SW480 (cell line): ENCODE data around the gene RTN4R.
"Not testable (repeated sequence)": the region's sequence is repeated elsewhere in the genome, so short reads cannot be mapped to it uniquely, and the experiment has no call there.

Experiments
- DNase-seq: peaks from one replicate; pipeline ENCODE4 v3.0.0-alpha.2; 2016; ENCODE audit warnings: low spot score

Gene RTN4R

DNA sequence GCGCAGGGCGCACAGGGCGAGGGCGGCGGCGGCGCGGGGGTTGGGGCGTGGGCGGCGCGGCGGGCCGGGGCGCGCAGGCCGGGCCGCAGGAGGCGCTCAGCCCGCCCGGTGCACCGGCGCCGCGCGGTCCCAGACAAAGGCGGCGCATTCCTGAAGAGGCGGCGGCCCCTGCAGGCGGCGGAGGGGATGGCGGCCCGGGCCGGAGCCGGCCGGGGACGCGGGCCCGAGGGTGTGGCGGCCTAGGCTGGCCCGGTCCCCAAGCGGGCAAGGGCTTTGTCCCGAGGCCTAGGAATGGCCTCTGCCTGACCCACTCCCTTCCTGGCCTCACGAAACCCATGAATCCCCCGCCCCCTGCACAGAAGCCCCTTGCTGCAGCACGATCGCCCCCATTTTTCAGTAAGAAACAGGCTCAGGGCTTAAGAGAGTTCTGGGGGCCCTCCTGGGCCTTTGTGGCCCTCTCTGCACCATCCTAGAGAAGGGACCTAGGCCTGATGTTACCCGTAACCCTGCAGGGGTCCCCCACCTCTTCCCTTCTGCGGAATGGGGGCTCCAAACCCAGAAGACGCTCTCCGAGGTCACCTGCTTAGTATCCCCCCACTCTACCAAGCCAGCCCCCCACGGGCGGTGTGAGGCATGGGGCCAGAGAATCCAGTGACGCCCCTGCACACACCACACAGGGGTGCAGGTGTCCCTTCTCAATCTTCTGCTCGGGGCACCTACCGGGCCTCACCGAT is at the start of gene RTN4R:
Gene RTN4R, minus strand, starts transcription at position 40 of the 734 bp plus-strand sequence. CDS start 226 bp downstream, outside the sequence.
- peak; percentile 53 for DNase-seq

DNA sequence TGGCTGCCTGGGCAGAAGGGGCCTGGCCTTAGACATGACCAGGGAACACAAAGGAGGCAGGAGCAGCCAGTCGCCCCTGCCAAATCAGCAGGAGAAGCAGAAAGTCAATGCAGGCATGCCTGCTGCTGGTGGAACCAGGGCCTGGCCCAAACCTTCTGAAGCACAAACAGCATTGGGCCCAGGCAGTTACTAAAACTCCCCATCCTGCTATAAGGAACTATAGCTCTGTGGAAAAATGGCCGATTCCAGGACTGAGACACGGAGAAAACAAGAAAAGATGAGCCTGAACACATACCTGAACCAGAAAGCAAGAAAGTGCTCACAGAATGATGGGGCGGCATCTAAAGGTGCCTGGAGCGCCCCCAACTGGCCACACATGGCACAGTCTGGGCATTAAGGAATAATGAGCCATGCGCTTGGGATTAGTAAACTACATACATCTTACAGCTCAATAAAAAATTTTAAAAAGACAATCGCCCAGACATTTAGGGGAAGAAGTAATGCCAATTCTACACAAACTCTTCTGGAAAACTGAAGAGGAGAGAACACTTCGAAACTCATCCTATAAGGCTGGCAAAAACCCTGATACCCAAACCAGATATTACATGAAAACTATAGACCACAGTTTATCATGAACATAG is 49.4 kb upstream of the RTN4R start:
- DNase-seq = not testable (repeated sequence)

DNA sequence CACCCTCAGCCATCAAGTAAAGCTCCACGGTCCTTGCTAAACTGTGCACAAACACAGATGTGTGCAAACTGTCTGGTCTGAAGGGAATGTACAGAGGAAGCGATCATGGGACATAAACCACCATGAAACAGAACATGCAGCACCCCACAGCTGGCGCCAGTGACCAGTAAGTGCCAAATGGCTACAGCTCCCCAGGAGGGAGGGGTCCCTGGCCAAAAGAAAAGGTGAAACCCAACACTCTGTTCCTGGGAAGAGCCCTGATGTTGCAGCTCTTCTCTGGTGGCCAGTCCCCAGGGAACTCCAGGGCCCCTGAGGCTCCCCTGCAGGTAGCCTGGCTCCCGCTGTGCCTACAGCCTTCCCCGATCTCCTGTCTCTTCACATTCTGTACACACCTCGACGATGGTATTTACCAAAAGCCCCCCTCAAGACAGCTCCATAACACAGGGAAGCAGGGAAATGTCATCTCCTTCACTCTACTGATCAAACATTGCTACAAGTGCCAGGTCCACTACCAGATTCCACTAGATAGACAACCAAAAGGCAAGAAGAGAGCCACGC is 48.8 kb upstream of the RTN4R start:
- DNase-seq = no peak

DNA sequence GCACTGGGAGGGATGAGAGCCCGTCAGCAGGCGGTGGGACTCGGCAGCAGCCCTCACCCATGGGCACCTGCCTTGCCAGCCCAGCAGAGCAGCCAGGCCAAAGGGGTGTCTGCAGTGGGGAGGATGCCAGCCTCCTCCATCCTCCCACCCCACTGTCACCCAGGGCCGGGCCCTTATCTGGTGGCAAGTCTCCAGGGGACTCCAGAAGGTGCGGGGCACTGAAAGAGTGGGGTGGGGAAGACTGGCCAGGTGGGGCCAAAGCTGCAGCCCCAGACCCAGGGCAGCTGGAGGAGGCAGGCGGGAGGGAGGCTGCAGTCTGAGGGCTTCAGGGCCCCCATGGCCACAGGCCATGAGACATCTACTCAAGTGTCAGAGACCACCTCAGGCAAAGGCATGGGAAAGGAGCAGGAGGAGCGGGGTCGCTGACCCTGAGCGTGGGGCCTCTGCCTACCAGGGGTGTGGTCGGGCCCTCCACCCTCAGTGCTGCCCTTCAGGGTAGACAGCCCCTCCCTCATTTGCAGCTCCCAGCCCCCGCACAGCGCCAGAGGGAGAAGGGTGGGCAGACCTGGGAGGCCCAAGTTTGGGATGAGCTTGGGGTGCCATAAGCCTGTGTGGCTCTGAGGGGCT is 48.2 kb upstream of the RTN4R start:
- DNase-seq = no peak

DNA sequence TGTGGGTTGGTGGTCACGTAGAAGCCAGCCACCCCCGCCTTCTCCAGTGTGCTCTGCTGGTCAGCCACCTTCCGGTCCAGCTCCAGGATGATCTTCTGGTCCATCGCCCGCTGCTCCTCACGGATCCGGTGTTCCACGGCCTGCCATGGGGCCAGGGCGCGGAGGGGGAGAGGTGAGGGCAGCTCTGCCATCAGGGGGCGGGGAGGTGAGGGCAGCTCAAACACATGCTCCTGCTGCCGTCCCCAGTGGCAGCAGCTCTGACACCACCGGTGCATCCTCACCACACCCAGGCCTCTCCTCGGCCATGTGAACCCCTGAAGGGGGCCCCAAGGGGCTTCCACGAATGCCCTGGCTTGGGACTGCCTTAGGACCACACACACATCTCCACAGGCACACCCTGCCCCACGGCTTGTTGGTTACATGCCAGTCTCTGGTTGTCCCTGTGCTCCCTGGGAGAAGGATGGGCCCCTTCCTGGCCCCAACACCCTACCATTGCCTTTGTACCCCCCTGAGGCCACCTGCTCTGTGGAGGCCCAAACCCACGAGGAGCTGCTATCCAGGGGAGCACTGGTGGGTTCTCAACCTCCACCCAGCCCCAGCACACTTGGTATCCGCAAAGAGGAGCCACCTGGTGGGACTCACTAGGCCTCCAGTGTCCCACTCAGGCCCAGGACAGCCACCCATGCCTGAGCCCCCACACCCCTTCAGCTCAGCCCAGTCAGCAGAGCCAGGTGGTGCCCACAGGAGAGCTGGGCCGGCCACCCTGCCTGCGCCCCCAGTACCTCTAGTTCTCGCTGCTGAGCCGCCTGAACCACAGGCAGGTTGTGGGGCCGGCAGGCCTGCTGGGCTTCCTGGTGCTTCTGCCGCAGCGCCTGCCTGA is 47.5 kb upstream of the RTN4R start:
- DNase-seq = no peak

DNA sequence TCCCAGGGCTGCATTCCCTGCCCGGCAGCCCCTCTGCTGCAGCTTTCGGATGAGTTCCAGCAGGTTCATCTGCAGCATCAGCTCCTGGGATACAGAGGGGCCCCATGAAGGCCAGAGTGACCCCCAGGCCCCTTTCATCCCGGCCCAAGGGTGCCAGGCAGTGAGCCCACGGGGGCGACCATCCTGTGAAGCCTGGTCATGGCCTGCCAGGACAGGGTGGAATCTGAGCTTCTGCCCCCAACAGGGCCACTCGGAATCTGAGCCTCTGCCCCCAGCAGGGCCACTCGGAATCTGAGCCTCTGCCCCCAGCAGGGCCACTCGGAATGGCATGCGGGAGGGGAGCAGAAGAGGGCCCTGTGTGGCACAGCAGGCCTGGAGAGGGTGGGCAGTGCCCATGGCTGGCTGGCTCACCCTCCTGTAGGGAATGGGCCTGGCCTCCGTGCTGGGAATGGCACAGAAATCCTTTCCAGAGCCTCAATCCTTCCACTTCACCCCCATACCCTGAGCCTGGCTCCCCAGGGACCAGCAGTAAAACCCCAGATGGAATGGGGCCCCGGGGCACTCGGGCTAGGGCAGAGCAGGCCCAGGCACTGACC is 46.7 kb upstream of the RTN4R start:
- not testable (repeated sequence) for DNase-seq

DNA sequence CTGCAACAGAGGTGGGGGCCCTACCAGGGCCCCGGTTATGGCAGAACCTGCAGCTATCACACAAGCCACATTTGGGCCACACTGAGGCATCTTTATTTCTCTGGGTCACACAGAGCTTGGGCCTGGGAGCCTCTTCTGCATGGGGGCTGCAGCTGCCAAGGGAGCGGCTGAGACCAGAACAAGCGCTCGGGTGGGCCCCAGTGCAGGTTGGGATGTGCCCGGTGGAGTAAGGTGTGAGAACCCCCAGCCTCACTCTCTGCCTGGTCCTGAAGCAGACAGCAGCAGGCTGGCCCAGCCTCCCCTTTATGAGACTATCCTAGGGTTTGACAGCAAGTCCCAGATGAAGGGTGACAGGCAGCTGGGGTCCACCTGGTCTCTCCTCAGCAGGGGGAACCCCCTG is 46.1 kb upstream of the RTN4R start:
- DNase-seq = not testable (repeated sequence)

DNA sequence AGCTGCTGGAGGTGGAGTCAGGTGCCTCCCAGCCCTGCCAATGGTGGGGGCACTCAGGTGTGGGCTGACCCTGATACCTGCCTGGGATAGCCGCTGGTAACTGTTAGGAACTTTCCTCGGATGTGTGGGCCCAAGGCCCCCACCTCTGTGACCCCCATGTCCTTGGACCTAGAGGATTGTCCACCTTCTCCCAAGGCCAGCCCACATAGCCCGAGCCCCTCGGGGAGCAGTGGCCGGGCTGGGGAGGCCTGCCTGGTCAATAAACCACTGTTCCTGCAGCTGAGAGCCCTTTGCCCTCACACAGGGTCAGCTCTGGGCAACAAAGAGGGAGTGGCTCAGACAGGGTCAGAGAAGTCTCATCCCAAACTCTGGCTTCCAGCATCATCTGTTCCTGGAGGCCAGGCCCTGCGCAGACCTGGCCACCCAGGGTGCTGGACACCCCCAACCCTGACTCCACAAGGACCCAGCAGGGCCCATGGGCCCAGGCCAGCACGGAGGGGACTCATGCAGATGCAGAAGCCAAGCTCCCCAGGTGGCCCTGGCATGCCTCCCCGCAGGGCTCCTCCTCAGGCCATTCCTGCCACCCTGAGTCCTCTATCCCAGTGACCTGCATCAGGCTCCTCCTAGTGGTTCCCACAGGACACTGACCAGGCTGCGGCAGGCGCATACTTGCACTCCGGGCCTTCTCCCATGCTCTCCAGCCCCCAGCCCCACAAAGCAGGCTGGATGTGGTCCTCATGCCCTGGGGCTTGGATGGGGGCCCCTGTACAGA is 45.4 kb upstream of the RTN4R start:
- DNase-seq = not testable (repeated sequence)

DNA sequence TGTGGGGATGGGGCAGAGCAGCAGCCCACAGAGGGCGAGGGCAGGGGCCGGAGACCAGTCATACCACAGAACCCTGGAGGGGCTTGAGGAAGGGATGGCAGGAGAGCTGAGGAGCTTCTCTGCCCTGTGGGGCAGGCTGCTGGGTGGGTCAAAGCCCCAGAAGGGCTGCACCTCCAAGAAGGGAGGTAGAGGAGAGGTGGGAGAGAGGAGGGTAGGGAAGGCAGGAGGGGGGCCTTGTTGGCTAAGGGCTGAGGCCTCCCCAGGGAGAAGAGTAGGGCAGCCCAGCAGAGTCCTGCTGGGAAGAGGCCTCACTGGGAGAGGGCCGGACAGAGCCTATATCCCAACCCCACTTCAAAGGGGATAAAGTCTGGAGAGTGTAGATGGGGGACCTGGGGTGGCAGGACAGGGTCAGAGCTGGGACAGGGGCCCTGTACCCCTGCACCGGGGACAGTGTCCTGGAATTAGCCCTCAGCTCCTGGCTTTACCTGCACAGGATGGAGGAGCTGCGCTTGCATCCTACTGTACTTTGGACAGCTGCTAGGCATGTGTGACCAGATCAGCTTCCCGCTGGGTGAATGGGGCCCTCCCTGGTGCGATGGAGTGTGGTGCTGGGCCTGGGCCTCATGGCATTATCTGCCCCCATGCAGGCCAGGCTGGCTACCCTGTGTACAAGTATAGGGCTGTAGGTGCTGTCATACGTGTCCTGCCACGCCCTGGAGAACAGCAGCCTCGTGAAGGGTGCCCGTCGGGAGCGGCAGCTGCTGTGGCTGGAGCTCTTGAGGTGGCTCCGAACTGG is 44.5 kb upstream of the RTN4R start:
- no peak for DNase-seq

DNA sequence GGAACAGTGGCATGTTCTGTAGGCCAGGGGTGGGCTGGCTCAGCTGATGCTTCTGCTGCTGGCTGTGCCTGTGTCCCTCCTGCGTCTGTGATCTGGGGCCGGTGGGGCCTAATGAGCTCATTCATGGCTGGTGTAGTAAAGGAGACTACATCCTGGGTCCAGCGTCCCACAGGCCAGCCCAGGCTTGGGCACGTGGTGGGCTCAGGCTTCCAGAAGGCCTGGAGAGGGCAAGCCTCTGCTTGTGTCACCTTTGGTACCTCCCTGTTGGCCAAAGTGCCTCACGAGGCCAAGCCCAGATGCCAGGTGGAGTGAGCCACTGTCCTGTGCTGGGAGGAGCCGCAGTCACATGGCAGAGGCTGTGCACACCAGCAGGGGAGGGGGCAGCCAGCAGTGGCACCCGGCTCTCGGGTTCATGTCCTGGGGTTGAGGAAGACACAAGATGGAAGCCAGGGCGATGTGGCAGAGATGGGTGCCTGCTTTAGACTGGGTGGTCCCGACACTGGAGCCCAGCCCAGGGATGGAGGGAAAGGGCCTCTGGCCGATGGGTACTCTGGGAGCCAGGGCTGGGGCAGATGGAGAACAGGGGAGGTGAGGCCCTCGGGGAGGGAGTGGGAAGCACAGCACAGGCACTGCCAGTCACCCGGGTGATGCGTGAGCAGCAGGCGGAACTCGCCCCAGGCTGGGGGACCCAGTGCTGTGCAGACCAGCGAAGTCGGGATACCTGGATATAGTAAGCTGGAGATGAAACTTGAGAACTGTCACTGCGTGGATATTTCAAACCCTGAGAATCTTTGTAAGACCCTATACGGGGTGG is 43.3 kb upstream of the RTN4R start:
- DNase-seq = not testable (repeated sequence)

DNA sequence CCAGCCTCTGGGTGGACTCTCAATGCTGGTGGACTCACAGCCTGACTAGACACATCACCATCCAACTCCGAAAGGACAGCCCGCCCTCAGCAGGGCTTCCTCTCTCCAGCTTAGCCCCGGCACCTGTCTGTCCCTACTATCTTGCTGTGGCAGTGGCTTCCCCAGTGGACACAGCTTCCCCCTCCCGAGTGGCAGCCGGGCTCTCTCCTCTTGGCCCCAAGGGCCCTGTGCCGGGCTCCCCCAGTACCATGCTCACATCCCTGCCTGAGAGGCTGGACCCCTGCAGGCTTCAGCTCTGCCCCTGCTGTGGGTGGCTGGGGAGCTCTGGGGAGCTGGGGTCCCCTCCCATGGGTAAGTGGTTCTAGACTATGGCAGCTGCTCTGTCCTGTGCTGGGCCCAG is 42.7 kb upstream of the RTN4R start:
- not testable (repeated sequence) for DNase-seq

DNA sequence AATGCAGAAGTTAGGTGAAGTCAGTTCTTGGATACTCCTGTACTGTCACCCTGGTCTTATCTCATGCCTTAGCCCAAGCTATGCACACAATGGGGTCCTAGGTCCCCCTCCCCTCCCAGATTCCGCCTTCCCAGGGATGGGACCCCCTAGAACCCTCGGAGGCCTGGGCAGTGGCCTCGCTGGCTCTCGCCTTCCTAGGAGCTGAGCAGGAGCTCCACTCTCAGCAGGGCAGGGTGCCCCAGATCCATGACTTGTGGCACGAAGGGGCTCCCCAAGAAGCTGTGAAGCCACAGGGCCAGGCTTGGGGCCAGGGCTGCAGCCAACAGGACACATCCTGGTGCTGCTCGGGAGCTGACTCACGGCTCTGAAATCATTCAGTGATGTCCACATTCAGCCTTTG is 42.1 kb upstream of the RTN4R start:
- DNase-seq = not testable (repeated sequence)

DNA sequence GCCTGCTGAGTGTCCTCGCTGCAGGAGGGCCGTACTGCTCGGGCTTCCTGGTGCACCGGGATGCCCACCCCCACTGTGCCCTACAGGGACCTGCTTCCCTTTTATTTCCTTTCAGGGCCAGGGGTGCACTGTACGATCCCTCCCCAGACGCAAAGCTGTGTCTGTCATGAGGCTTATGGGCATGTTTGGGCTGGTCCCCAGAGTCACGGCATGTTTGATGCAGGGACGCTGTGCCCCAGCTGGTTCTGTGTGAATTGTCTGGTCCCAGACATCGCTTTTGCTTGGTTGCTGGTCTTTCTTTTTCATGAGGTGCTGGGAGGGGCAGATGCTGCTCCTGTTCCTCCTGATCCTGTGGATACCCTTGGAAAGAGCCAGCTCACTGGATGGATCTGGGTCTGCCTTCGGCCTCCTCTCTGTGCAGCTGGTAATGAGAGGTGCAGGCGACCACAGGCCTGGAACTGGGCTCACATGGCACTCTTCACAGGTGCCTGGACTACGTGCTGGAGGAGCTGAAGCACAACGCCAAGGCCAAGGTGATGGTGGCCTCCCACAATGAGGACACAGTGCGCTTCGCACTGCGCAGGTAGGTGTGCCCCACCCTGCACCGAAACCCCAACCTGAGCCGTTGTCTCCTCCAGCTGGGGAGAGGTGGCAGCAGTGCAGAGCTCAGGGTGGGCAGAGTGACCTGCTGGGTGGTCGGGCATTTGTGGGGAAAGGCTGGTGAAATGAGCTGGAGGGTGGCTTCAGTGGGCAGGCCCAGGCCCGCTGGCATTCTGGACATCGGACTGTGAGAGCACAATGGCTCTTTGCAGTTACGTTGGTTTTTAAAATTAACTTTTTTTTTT is 40.9 kb upstream of the RTN4R start:
- not testable (repeated sequence) for DNase-seq

DNA sequence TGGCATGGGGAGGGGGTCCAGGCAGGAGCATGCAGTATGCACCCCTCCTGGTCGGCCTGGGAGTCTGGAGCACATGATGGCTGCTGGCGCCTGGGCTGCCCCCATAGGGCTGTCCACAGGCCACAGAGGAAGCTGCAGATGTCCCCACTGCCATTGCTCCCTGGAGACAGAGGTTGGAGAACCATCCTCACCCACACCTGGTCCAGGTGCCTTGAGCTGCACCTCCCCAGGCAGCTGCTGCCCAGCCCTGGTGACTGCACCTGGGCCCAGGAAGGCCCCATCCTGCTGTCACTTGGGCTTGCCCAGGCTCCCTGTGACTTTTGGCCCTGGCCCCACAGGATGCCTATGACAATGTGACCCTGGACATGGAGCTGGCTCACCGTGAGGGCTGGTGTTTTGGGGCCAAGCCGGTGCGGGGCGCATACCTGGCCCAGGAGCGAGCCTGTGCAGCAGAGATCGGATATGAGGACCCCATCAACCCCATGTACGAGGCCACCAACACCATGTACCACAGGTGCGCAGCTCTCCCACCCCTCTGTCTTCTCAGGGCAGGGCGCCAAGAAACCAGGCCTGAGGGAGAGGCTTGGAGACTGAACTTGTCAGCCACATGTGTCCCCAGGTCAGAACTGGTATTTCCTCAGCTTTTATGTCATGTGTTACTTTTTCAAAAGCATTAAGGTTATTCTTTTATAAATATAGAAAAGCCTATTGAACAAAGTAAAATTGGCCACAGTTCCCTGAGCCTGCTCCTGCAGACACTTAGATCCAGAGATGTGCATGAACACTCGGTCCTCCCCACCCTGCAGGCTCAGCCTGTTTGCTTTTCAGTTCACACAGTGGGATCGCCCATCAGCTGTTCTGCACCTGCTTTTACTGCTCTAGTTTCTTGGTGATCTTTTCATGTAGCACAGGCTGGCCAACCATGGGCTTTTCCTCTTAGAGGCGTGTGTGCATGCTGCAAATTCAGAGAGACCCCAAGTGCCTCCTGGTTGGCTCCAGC is 39.6 kb upstream of the RTN4R start:
- DNase-seq = not testable (repeated sequence)

DNA sequence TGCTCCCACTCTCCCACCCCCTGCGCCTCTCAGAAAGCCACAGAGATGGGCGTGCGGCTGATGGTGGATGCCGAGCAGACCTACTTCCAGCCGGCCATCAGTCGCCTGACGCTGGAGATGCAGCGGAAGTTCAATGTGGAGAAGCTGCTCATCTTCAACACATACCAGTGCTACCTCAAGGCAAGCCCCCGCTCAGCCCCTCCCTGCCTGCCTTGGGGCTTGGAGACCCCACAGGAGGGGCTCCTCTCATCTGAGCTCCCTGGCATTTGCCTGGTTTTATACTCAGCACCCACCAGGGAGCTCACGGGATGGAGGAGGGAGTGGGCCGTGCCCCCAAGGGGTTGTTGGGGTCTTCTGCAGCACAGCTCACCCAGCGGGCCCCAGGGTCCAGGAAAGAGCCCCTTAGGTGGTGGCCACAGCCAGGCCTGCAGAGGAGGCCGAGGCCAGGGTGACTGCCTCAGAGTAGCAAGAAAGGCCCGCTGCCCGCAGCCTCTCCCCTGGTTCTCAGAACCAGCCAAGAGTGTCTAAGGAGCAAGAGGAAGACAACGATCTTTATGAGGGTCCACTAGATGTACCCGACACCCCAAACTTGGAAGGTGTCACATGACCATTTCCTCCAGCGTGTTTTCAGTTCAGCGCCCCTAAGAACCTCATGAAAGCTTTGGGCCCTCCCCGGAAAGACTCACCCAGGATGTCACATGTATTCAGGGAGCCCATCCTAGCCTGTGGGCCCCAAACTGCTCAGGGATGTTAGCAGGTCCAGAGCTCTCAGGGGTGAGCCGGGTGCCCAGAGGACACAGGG is 38.7 kb upstream of the RTN4R start:
- not testable (repeated sequence) for DNase-seq
